GM12892 (cell line): ENCODE measurements around the gene FSTL4.

ENCODE experiments used
- POLR2A ChIP-seq: IDR thresholded peaks from 2 replicates; pipeline ENCODE4 v1.6.1; 2011; ENCODE audit warnings: low read depth, low read length, control low read depth
- POLR2AphosphoS5 ChIP-seq: IDR thresholded peaks from 2 replicates; pipeline ENCODE4 v1.6.1; 2011; ENCODE audit warnings: low read depth, low read length, control low read depth
- TAF1 ChIP-seq: IDR thresholded peaks from 2 replicates; pipeline ENCODE4 v1.6.1; 2011; ENCODE audit warnings: low read depth, mild to moderate bottlenecking, control low read depth, low read length, borderline replicate concordance

DNA sequence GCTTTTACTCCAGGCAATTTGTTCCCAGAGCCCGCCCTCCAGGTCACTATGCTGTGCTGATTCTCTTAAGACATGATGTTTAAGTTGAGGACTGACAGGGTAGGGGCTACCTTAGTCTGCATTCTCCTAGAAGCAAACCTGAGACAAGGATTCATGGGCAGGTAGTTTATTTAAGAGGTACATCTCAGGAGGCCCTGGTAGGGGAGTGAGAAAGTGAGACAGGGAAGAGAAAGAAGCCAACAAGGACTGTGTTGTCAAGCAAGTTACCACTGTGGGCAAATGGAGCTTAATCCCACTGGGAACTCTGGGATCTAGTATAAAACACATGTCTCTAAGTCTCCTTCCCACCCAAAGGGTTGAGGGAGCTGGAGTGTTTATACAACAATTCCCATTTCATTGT lies 43.6 kb upstream of the FSTL4 start:
- no peak for TF ChIP-seq POLR2AphosphoS5
- TF ChIP-seq POLR2A = no peak
- TF ChIP-seq TAF1 = no peak
